GM12878 (cell line): ENCODE data around the gene WDFY4. TPM values are rescaled to one million over a fixed set of nuclear protein-coding genes. Genes with fewer than 3 reads are reported as not detected.

Experiments used
- ATAC-seq: fragments of 200-7000 bp; cut with Tn5 transposase; 3 replicates; pipeline ENCODE4 v1.9.1; 2020; ENCODE audit warnings: mild to moderate bottlenecking, moderate library complexity
- BruUV-seq: library from RNA; stranded (reverse); fragments of 400-500 nt; replicated peaks from 2 replicates; lab custom pipeline; 2021; lab: Mats Ljungman, UMichigan
- CTCF ChIA-PET: fragments of 300-600 bp; sonication (Branson Sonifier 250); formaldehyde crosslinking; extraction: SDS; loops from one replicate; lab custom pipeline; 2021; ENCODE audit warnings: inconsistent platforms; lab: Yijun Ruan, JAX
- POLR2A ChIA-PET: fragments of 350-600 bp; formaldehyde crosslinking; extraction: SDS; loops from one replicate; lab custom pipeline; 2021; ENCODE audit warnings: inconsistent platforms; lab: Charles Lee
- RAD21 ChIA-PET: fragments of 300-600 bp; sonication (Branson Sonifier 250); formaldehyde crosslinking; loops from one replicate; lab custom pipeline; 2023; ENCODE audit warnings: antibody characterized with exemption; ENCODE audit not compliant: unreplicated experiment; lab: Charles Lee
- SMC1A ChIA-PET: fragments of 300-600 bp; sonication (Branson Sonifier 250); formaldehyde crosslinking; loops from one replicate; lab custom pipeline; 2023; ENCODE audit not compliant: unreplicated experiment, uncharacterized antibody; lab: Charles Lee
- DNase-seq: peaks from one replicate; pipeline ENCODE4 v3.0.0-alpha.2; 2011; ENCODE audit warnings: low read depth, low spot score
- FAIRE-seq: peaks from 3 replicates; lab custom pipeline; 2011; peaks lifted over from hg19 to GRCh38; lab: Jason Lieb, UNC
- H2AFZ ChIP-seq: 2 replicates; pipeline ENCODE4 v1.6.0; 2011; ENCODE audit warnings: low read depth, low read length, control low read depth; ENCODE audit not compliant: control insufficient read depth
- H3K27ac ChIP-seq: 2 replicates; pipeline ENCODE4 v1.5.1; 2011; ENCODE audit warnings: control low read depth; ENCODE audit not compliant: control insufficient read depth, insufficient read depth
- H3K27me3 ChIP-seq, 2 experiments: replicated peaks in 1 of 2; 2 replicates each; pipeline versions ENCODE4 v1.6.0 to v1.6.1; 2011; ENCODE audit warnings: low read length in 1 of 2; ENCODE audit not compliant: control insufficient read depth in 2 of 2, insufficient read depth in 2 of 2
- H3K36me3 ChIP-seq, 2 experiments: 2 replicates each; pipeline ENCODE4 v1.5.1; 2011; ENCODE audit warnings: low read length in 1 of 2; ENCODE audit not compliant: control insufficient read depth in 2 of 2, insufficient read depth in 2 of 2
- H3K4me1 ChIP-seq: 2 replicates; pipeline ENCODE4 v1.6.1; 2011; ENCODE audit warnings: mild to moderate bottlenecking, low read length, moderate library complexity, mixed read lengths; ENCODE audit not compliant: control insufficient read depth, insufficient read depth
- H3K4me2 ChIP-seq: 2 replicates; pipeline ENCODE4 v1.6.0; 2011; ENCODE audit warnings: control low read depth; ENCODE audit not compliant: control insufficient read depth, insufficient read depth
- H3K4me3 ChIP-seq: fragments of 200-600 bp; sonication (generic); 2 replicates; pipeline ENCODE4 v1.5.1; 2016
- H3K79me2 ChIP-seq: 2 replicates; pipeline ENCODE4 v1.6.0; 2011; ENCODE audit warnings: low read length; ENCODE audit not compliant: control insufficient read depth, insufficient read depth
- H3K9ac ChIP-seq: 2 replicates; pipeline ENCODE4 v1.8.0; 2011; ENCODE audit warnings: low read length, control low read depth, mixed read lengths; ENCODE audit not compliant: control insufficient read depth, insufficient read depth
- H3K9me3 ChIP-seq: replicated peaks from 3 replicates; pipeline ENCODE4 v1.5.1; 2011; ENCODE audit warnings: mild to moderate bottlenecking, low read length; ENCODE audit not compliant: control insufficient read depth, insufficient read depth
- H4K20me1 ChIP-seq: 2 replicates; pipeline ENCODE4 v1.6.0; 2011; ENCODE audit not compliant: control insufficient read depth, insufficient read depth
- ASH2L ChIP-seq: fragments of 300-600, 200-600 bp; sonication (generic); IDR thresholded peaks from 2 replicates; pipeline ENCODE4 v1.6.1; 2017; ENCODE audit warnings: low read depth, mild to moderate bottlenecking, borderline replicate concordance
- BACH1 ChIP-seq: fragments of 450-650 bp; IDR thresholded peaks from 2 replicates; pipeline ENCODE4 v1.6.1; 2017; ENCODE audit warnings: mild to moderate bottlenecking, borderline replicate concordance
- FOXM1 ChIP-seq: IDR thresholded peaks from 2 replicates; pipeline ENCODE4 v1.6.1; 2012; ENCODE audit warnings: low read depth, mild to moderate bottlenecking, inconsistent platforms, low read length, moderate library complexity
- HCFC1 ChIP-seq: fragments of 150-350 bp; IDR thresholded peaks from 2 replicates; pipeline ENCODE4 v1.6.1; 2014; ENCODE audit warnings: low read length
- HSF1 ChIP-seq: fragments of 150-350 bp; IDR thresholded peaks from 2 replicates; pipeline ENCODE4 v1.6.1; 2014; ENCODE audit warnings: mild to moderate bottlenecking, low read depth, low read length
- KAT2A ChIP-seq: conservative IDR thresholded peaks from 2 replicates; pipeline ENCODE4 v1.6.1; 2011; ENCODE audit warnings: low read depth, low read length; ENCODE audit not compliant: control insufficient read depth
- KLF5 ChIP-seq: fragments of 450-650 bp; IDR thresholded peaks from 2 replicates; pipeline ENCODE4 v1.6.1; 2014; ENCODE audit warnings: mild to moderate bottlenecking; ENCODE audit not compliant: partially characterized antibody
- MEF2A ChIP-seq: IDR thresholded peaks from 2 replicates; pipeline ENCODE4 v1.6.1; 2011; ENCODE audit warnings: low read depth, mild to moderate bottlenecking, low read length, moderate library complexity; ENCODE audit not compliant: insufficient read depth
- MLLT1 ChIP-seq: fragments of 450-650 bp; IDR thresholded peaks from 2 replicates; pipeline ENCODE4 v1.6.1; 2016; ENCODE audit warnings: mild to moderate bottlenecking
- NFIC ChIP-seq: IDR thresholded peaks from 2 replicates; pipeline ENCODE4 v1.6.1; 2012; ENCODE audit warnings: low read depth, mild to moderate bottlenecking, inconsistent platforms, low read length, moderate library complexity
- NFYB ChIP-seq: IDR thresholded peaks from 2 replicates; pipeline ENCODE4 v1.6.1; 2011; ENCODE audit warnings: low read depth, mild to moderate bottlenecking, low read length, improper control_type of control experiment, moderate library complexity; ENCODE audit not compliant: insufficient read depth
- POLR2AphosphoS5 ChIP-seq: IDR thresholded peaks from 2 replicates; pipeline ENCODE4 v1.6.1; 2011; ENCODE audit warnings: mild to moderate bottlenecking, low read length, inconsistent platforms
- RCOR1 ChIP-seq: conservative IDR thresholded peaks from 2 replicates; pipeline ENCODE4 v1.6.1; 2012; ENCODE audit warnings: low read depth, low read length, improper control_type of control experiment
- RELA ChIP-seq: fragments of 450-650 bp; IDR thresholded peaks from 2 replicates; pipeline ENCODE4 v1.8.0; 2014; ENCODE audit warnings: borderline replicate concordance; ENCODE audit not compliant: partially characterized antibody
- SMAD5 ChIP-seq: IDR thresholded peaks from 2 replicates; pipeline ENCODE4 v1.6.1; 2016; ENCODE audit warnings: antibody characterized with exemption, low read depth
- ZNF274 ChIP-seq: IDR thresholded peaks from one replicate; pipeline ENCODE4 v1.8.0; 2011; ENCODE audit not compliant: insufficient read length, insufficient read depth
- WGBS: methylation state at CpG from one replicate; pipeline ENCODE4 v1.1.6; 2016; ENCODE audit warnings: low lambda C conversion rate; ENCODE audit not compliant: insufficient replicate concordance, insufficient coverage; ENCODE audit errors: missing lambda C conversion rate; 5-methylcytosine and 5-hydroxymethylcytosine counted together
- in situ Hi-C: fragments of 300-500 bp; cut with MboI; formaldehyde crosslinking; loops from 9 replicates; pipeline ENCODE4 v1.14.3; 2018; ENCODE audit warnings: mixed read lengths
- intact Hi-C: fragments of 100-400 bp; cut with micrococcal nuclease; formaldehyde crosslinking; loops from one replicate; pipeline ENCODE4 v1.14.2; 2022; ENCODE audit not compliant: unreplicated experiment
- polyA plus RNA-seq, 11 experiments: library from polyadenylated mRNA; depleted of rRNA in 4 of 11; unstranded in 6 of 11; stranded (reverse) in 5 of 11; fragments of >200 nt; fragmentation: Nextera tagmentation in 4 of 11; fragmentation: Illumina TruSeq in 1 of 11; extraction: Ambion mirVana in 4 of 11; extraction: Trizol in 1 of 11; gene quantifications; 1 replicate in 1 of 11; 2 replicates in 10 of 11; pipeline versions ENCODE4 v1.2.1 to v1.2.3, GENCODE V29; 2011 to 2016; ENCODE audit warnings: inconsistent platforms in 2 of 11, missing spikeins in 2 of 11, low read depth in 1 of 11
- total RNA-seq, 4 experiments: library from RNA; depleted of rRNA in 3 of 4; stranded (reverse); fragments of >200 nt in 3 of 4; fragmentation: Illumina TruSeq in 1 of 4; extraction: Trizol in 1 of 4; gene quantifications; 2 replicates each; pipeline versions ENCODE4 v1.2.1 to v1.2.3, GENCODE V29; 2013 to 2021
- TF ChIP-seq, protein P1 (sequence below): fragments of 450-650 bp; IDR thresholded peaks from 2 replicates; pipeline ENCODE4 v1.6.1; 2016; ENCODE audit warnings: mild to moderate bottlenecking, moderate library complexity, borderline replicate concordance
- TF ChIP-seq, protein P2 (sequence below): fragments of 450-650 bp; IDR thresholded peaks from 2 replicates; pipeline ENCODE4 v1.6.1; 2017; ENCODE audit warnings: borderline replicate concordance

WDFY4 gene
- total and polyA plus RNA-seq, 10 of the 15 experiments (the other 5 are each of a cell fraction or from before 2014, with no cell fraction given) = 13.5 to 132 (median 47.3) TPM

DNA sequence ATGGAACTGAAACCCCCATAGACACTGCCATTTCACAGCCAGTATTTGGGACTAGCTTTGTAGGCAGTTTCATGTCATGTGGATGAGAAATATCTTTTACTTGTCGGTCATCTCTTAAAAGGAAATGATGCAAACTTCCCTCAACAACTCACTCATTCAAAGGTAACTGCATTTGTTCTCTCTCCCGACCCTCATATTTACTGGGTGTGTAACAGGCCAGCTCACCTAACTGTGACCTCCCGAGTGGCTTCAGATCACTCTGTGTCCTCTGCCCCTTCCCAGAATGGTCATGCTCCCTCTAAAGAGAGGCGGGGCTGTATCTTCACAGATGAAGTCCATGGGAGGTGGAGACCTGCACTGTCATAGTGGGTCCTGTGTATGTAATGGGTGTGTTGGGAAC lies 240.3 kb downstream of the WDFY4 start:
- POLR2A ChIA-PET = no interaction called here
- Histone ChIP-seq H2AFZ (no peak overlapping the region), H3K9me3 (no peaks in the 10 kb centered on the region), H3K36me3 (peaks cover 3 to 8% of the 10 kb centered on the region in 2 experiments; a peak in 3 of 4 replicates), H3K9ac (no peak overlapping the region), H3K4me3 (no peak overlapping the region), H3K27me3 (no peaks in the 10 kb centered on the region), H3K4me1 (no peaks in the 10 kb centered on the region), H3K27ac (no peak overlapping the region), H3K79me2 (no peaks in the 10 kb centered on the region), H4K20me1 (no peaks in the 10 kb centered on the region), H3K4me2 (no peak overlapping the region)
- WGBS = 82% methylated on average over 4 of the region's 4 CpGs
- SMC1A ChIA-PET = interaction anchor here (0.5 kb wide), 1 partner anchor 1701 kb away, joined by 4 read pairs; no protein-coding TSS in a partner anchor
- CTCF ChIA-PET = no interaction called here
- in situ Hi-C loops (no loop called here), intact Hi-C loops (no loop called here)
- RAD21 ChIA-PET = no interaction called here
- DNase-seq = no peak
- BruUV-seq = no TSS peak
- no peak for ATAC-seq
- FAIRE-seq = no peak
- TF ChIP-seq HCFC1 = no peak
- TF ChIP-seq SMAD5 = no peak
- TF ChIP-seq HSF1 = no peak
- no peak for TF ChIP-seq MEF2A
- TF ChIP-seq BACH1 = no peak
- no peak for TF ChIP-seq MLLT1
- TF ChIP-seq ASH2L = no peak
- no peak for TF ChIP-seq POLR2AphosphoS5
- no peak for TF ChIP-seq KAT2A
- no peak for TF ChIP-seq ZNF274
- TF ChIP-seq RELA = no peak
- TF ChIP-seq NFYB = no peak
- TF ChIP-seq, protein P1, sequence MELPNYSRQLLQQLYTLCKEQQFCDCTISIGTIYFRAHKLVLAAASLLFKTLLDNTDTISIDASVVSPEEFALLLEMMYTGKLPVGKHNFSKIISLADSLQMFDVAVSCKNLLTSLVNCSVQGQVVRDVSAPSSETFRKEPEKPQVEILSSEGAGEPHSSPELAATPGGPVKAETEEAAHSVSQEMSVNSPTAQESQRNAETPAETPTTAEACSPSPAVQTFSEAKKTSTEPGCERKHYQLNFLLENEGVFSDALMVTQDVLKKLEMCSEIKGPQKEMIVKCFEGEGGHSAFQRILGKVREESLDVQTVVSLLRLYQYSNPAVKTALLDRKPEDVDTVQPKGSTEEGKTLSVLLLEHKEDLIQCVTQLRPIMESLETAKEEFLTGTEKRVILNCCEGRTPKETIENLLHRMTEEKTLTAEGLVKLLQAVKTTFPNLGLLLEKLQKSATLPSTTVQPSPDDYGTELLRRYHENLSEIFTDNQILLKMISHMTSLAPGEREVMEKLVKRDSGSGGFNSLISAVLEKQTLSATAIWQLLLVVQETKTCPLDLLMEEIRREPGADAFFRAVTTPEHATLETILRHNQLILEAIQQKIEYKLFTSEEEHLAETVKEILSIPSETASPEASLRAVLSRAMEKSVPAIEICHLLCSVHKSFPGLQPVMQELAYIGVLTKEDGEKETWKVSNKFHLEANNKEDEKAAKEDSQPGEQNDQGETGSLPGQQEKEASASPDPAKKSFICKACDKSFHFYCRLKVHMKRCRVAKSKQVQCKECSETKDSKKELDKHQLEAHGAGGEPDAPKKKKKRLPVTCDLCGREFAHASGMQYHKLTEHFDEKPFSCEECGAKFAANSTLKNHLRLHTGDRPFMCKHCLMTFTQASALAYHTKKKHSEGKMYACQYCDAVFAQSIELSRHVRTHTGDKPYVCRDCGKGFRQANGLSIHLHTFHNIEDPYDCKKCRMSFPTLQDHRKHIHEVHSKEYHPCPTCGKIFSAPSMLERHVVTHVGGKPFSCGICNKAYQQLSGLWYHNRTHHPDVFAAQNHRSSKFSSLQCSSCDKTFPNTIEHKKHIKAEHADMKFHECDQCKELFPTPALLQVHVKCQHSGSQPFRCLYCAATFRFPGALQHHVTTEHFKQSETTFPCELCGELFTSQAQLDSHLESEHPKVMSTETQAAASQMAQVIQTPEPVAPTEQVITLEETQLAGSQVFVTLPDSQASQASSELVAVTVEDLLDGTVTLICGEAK = no peak
- TF ChIP-seq, protein P2, sequence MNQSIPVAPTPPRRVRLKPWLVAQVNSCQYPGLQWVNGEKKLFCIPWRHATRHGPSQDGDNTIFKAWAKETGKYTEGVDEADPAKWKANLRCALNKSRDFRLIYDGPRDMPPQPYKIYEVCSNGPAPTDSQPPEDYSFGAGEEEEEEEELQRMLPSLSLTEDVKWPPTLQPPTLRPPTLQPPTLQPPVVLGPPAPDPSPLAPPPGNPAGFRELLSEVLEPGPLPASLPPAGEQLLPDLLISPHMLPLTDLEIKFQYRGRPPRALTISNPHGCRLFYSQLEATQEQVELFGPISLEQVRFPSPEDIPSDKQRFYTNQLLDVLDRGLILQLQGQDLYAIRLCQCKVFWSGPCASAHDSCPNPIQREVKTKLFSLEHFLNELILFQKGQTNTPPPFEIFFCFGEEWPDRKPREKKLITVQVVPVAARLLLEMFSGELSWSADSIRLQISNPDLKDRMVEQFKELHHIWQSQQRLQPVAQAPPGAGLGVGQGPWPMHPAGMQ = no peak
- TF ChIP-seq RCOR1 = no peak
- no peak for TF ChIP-seq KLF5
- TF ChIP-seq FOXM1 = no peak
- no peak for TF ChIP-seq NFIC
